GM12892 (cell line): ENCODE results near the gene ZSWIM4.

ENCODE experiments used
- POLR2A ChIP-seq: IDR thresholded peaks from 2 replicates; pipeline ENCODE4 v1.6.1; 2011; ENCODE audit warnings: low read depth, low read length, control low read depth
- POLR2AphosphoS5 ChIP-seq: IDR thresholded peaks from 2 replicates; pipeline ENCODE4 v1.6.1; 2011; ENCODE audit warnings: low read depth, low read length, control low read depth
- TAF1 ChIP-seq: IDR thresholded peaks from 2 replicates; pipeline ENCODE4 v1.6.1; 2011; ENCODE audit warnings: low read depth, mild to moderate bottlenecking, control low read depth, low read length, borderline replicate concordance

DNA sequence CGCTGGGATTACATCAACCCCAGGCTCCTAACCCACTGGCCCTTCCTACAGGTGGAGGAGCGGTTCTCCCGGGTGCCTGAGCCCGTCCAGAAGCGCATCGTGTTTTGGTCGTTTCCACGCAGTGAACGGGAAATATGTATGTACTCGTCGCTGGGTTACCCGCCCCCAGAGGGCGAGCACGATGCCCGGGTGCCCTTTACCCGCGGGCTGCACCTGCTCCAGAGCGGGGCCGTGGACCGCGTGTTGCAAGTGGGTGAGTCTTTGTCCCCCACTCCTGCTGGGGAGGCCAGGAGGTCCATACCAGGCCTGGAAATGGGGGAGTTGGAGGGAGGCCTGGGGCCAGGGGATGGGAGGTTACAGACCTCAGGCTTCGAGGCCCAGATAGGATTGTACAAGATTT, 4.4 kb downstream of the ZSWIM4 start:
- TF ChIP-seq POLR2A (no peak), POLR2AphosphoS5 (no peak), TAF1 (no peak)
